Astrocyte of the spinal cord (primary cell): ENCODE data around the gene TMEM11.

Experiments used
- DNase-seq: peaks from one replicate; pipeline ENCODE4 v3.0.0; 2011; ENCODE audit warnings: low read depth, low spot score
- H3K4me3 ChIP-seq: 2 replicates; pipeline ENCODE4 v1.5.1; 2011; ENCODE audit warnings: low read depth, mild to moderate bottlenecking, low read length, moderate library complexity
- in situ Hi-C: cut with HindIII; loops from 2 replicates; pipeline ENCODE4 v1.10.0; 2017; ENCODE audit warnings: low sequenced_read_pairs
- TF ChIP-seq, protein P1 (sequence below): IDR thresholded peaks from 2 replicates; pipeline ENCODE4 v1.5.1; 2012; ENCODE audit warnings: low read depth, mild to moderate bottlenecking, low read length, inconsistent platforms

TMEM11 gene

DNA sequence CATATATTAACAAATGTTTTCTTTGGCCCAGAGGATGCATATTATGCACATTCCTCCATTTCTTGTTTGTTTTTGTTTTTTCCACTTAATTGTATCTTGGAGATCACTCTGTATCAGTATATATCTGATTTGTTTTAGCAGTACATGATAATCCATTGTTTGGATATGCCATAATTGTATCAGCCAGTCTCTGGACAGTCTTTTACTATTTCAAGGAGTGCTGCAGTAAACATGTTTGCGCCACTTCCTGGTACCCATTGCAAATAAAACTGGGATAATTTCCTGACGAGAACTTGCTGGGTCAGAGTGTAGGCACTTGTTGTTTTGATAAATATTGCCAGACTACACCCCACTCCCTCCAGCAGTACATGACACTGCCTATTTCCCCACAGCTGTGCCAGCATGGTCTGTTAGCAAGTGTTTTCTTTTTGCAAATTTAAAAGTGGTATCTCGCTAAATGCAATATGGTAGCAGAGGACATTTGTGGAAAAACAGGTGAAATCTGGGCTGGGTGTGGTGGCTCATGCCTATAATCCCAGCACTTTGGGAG lies 4.9 kb upstream of the TMEM11 start:
- no peak for DNase-seq
- TF ChIP-seq, protein P1, sequence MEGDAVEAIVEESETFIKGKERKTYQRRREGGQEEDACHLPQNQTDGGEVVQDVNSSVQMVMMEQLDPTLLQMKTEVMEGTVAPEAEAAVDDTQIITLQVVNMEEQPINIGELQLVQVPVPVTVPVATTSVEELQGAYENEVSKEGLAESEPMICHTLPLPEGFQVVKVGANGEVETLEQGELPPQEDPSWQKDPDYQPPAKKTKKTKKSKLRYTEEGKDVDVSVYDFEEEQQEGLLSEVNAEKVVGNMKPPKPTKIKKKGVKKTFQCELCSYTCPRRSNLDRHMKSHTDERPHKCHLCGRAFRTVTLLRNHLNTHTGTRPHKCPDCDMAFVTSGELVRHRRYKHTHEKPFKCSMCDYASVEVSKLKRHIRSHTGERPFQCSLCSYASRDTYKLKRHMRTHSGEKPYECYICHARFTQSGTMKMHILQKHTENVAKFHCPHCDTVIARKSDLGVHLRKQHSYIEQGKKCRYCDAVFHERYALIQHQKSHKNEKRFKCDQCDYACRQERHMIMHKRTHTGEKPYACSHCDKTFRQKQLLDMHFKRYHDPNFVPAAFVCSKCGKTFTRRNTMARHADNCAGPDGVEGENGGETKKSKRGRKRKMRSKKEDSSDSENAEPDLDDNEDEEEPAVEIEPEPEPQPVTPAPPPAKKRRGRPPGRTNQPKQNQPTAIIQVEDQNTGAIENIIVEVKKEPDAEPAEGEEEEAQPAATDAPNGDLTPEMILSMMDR = no peak
- no peak overlapping the region for H3K4me3 ChIP-seq
- in situ Hi-C loops = no loop called here

GRCh38 chr17:21218101-21218500 lies 4.1 kb upstream of the TMEM11 start:
- TF ChIP-seq, protein P1 = no peak
- no peak for DNase-seq
- in situ Hi-C loops = no loop called here
- H3K4me3 ChIP-seq = no peak overlapping the region

DNA sequence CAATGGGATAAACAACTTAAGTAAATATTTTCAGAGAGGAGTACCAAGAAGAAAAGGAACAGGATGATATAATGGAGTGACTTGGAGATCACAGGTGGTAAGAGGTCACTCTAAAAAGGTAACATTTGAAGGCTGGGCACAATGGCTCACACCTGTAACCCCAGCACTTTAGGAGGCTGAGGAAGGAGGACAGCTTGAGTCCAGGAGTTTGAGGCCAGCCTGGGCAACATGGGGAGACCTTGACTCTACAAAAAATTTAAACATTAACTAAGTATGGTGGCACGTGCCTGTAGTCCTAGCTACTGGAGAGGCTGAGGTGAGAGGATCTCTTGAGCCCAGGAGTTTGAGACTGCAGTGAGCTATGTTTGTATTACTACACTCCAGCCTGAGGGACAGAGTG lies 3.4 kb upstream of the TMEM11 start:
- DNase-seq = no peak
- TF ChIP-seq, protein P1 = no peak
- in situ Hi-C loops = no loop called here
- no peak overlapping the region for H3K4me3 ChIP-seq

GRCh38 chr17:21215935-21216334 lies 2.0 kb upstream of the TMEM11 start:
- in situ Hi-C loops = no loop called here
- H3K4me3 ChIP-seq = no peak overlapping the region
- TF ChIP-seq, protein P1 = no peak
- no peak for DNase-seq

GRCh38 chr17:21214777-21215541 lies 998 bp upstream of the TMEM11 start:
- in situ Hi-C loops = no loop called here
- DNase-seq = no peak
- peak overlapping the region; percentile 99 for H3K4me3 ChIP-seq
- TF ChIP-seq, protein P1 = no peak

DNA sequence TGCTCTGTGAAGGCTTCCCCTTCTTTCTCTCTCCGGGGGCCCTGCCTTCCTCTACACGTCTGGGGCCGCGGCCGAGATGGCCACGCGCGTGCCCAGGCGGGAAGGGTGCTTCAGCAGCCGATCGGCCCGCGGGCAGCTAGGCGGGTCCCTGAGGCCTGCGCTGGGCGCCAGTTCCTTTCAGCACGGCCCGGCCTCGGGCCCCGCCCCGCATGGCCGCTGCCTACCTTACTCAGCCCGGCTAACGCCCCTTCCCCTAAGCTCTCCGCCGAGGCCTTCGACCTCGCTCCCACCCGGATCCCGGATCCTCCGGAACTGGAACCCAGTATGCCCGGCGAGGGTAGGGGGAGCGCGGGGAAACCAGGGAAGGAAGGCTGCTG lies 335 bp downstream of the TMEM11 start:
- H3K4me3 ChIP-seq = peak overlapping the region; percentile 99
- TF ChIP-seq, protein P1 = no peak
- in situ Hi-C loops = no loop called here
- DNase-seq = no peak
